WTC11 (cell line): ENCODE data around the gene SETD3. TPM values are rescaled to one million over a fixed set of nuclear protein-coding genes. Genes with fewer than 3 reads are reported as not detected.

Experiments
- ATAC-seq: fragments of 200-7000 bp; cut with Tn5 transposase; 2 replicates; pipeline ENCODE4 v1.10.0; 2021; ENCODE audit warnings: mild to moderate bottlenecking, moderate library complexity
- CTCF ChIA-PET: fragments of 300-600 bp; sonication (Branson Sonifier 250); formaldehyde crosslinking; loops from one replicate; lab custom pipeline; 2021; ENCODE audit warnings: antibody characterized with exemption; lab: Charles Lee
- POLR2A ChIA-PET: fragments of 350-600 bp; sonication (Branson Sonifier 250); formaldehyde crosslinking; loops from one replicate; lab custom pipeline; 2021; ENCODE audit warnings: antibody characterized with exemption; lab: Charles Lee
- DNase-seq: peaks from one replicate; pipeline ENCODE4 v3.0.0; 2021; ENCODE audit warnings: low spot score
- H3K27ac Mint-ChIP-seq: 2 replicates; pipeline ENCODE4 v1.8.0; 2021; ENCODE audit warnings: mixed read lengths
- H3K27me3 Mint-ChIP-seq: 2 replicates; pipeline ENCODE4 v1.8.0; 2021; ENCODE audit warnings: low read depth, mild to moderate bottlenecking, moderate library complexity, mixed read lengths
- H3K36me3 Mint-ChIP-seq: 2 replicates; pipeline ENCODE4 v1.8.0; 2021; ENCODE audit warnings: mixed read lengths
- H3K4me1 Mint-ChIP-seq: 2 replicates; pipeline ENCODE4 v1.8.0; 2022; ENCODE audit warnings: mixed read lengths
- H3K4me3 Mint-ChIP-seq: 2 replicates; pipeline ENCODE4 v1.8.0; 2021; ENCODE audit warnings: mild to moderate bottlenecking, moderate library complexity, mixed read lengths
- H3K9me3 Mint-ChIP-seq: 2 replicates; pipeline ENCODE4 v1.8.0; 2021; ENCODE audit warnings: mixed read lengths
- CBFB ChIP-seq: sonication (generic); formaldehyde crosslinking; IDR thresholded peaks from 2 replicates; pipeline ENCODE4 v1.8.1; 2022; ENCODE audit warnings: mild to moderate bottlenecking, low read depth, missing genetic modification reagents
- ETV6 ChIP-seq: sonication (generic); formaldehyde crosslinking; IDR thresholded peaks from 2 replicates; pipeline ENCODE4 v1.8.1; 2022; ENCODE audit warnings: mild to moderate bottlenecking, missing genetic modification reagents
- IRF2 ChIP-seq: sonication (generic); formaldehyde crosslinking; IDR thresholded peaks from 2 replicates; pipeline ENCODE4 v1.8.0; 2022; ENCODE audit warnings: low read depth, missing genetic modification reagents, borderline replicate concordance
- NFATC4 ChIP-seq: fragments of 250-450 bp; sonication (Bioruptor Pico); IDR thresholded peaks from 2 replicates; pipeline ENCODE4 v1.9.0; 2021; ENCODE audit warnings: mild to moderate bottlenecking
- NR2C2 ChIP-seq: sonication (generic); formaldehyde crosslinking; IDR thresholded peaks from 2 replicates; pipeline ENCODE4 v1.8.0; 2022; ENCODE audit warnings: mild to moderate bottlenecking, missing genetic modification reagents
- RORB ChIP-seq: fragments of 250-450 bp; sonication (Bioruptor Pico); IDR thresholded peaks from 2 replicates; pipeline ENCODE4 v1.9.0; 2021; ENCODE audit warnings: mild to moderate bottlenecking
- SMAD4 ChIP-seq: sonication (generic); formaldehyde crosslinking; IDR thresholded peaks from 2 replicates; pipeline ENCODE4 v1.8.0; 2022; ENCODE audit warnings: mild to moderate bottlenecking, missing genetic modification reagents
- SP1 ChIP-seq: sonication (generic); formaldehyde crosslinking; conservative IDR thresholded peaks from 2 replicates; pipeline ENCODE4 v1.8.1; 2022; ENCODE audit warnings: missing genetic modification reagents
- TEAD1 ChIP-seq: sonication (generic); formaldehyde crosslinking; IDR thresholded peaks from 2 replicates; pipeline ENCODE4 v1.8.0; 2022; ENCODE audit warnings: mild to moderate bottlenecking, missing genetic modification reagents
- ZBTB21 ChIP-seq: sonication (generic); formaldehyde crosslinking; IDR thresholded peaks from 2 replicates; pipeline ENCODE4 v1.8.1; 2023; ENCODE audit warnings: mild to moderate bottlenecking, missing genetic modification reagents, borderline replicate concordance
- total RNA-seq: library from RNA; stranded (reverse); gene quantifications from 3 replicates; pipeline ENCODE4 v1.2.3, GENCODE V29; 2021
- TF ChIP-seq, protein P1 (sequence below): sonication (generic); formaldehyde crosslinking; IDR thresholded peaks from 2 replicates; pipeline ENCODE4 v1.8.1; 2022; ENCODE audit warnings: mild to moderate bottlenecking, missing genetic modification reagents, moderate library complexity, borderline replicate concordance
- TF ChIP-seq, protein P2 (sequence below): sonication (generic); formaldehyde crosslinking; IDR thresholded peaks from 2 replicates; pipeline ENCODE4 v1.8.0; 2023; ENCODE audit warnings: missing genetic modification reagents
- TF ChIP-seq, protein P3 (sequence below): fragments of 250-450 bp; sonication (Bioruptor Pico); IDR thresholded peaks from 2 replicates; pipeline ENCODE4 v2.1.2; 2022; ENCODE audit warnings: mild to moderate bottlenecking, moderate library complexity
- TF ChIP-seq, protein P4 (sequence below): sonication (generic); formaldehyde crosslinking; IDR thresholded peaks from 2 replicates; pipeline ENCODE4 v1.8.1; 2022; ENCODE audit warnings: low read depth, mild to moderate bottlenecking, moderate library complexity, missing genetic modification reagents, borderline replicate concordance
- TF ChIP-seq, protein P5 (sequence below): sonication (generic); formaldehyde crosslinking; IDR thresholded peaks from 2 replicates; pipeline ENCODE4 v1.8.1; 2023; ENCODE audit warnings: mild to moderate bottlenecking, missing genetic modification reagents
- TF ChIP-seq, protein P6 (sequence below): sonication (generic); formaldehyde crosslinking; IDR thresholded peaks from 2 replicates; pipeline ENCODE4 v1.8.0; 2023; ENCODE audit warnings: mild to moderate bottlenecking, missing genetic modification reagents

SETD3 gene
- total RNA-seq, 1 experiment from 2014 or later = 53.1 TPM

DNA sequence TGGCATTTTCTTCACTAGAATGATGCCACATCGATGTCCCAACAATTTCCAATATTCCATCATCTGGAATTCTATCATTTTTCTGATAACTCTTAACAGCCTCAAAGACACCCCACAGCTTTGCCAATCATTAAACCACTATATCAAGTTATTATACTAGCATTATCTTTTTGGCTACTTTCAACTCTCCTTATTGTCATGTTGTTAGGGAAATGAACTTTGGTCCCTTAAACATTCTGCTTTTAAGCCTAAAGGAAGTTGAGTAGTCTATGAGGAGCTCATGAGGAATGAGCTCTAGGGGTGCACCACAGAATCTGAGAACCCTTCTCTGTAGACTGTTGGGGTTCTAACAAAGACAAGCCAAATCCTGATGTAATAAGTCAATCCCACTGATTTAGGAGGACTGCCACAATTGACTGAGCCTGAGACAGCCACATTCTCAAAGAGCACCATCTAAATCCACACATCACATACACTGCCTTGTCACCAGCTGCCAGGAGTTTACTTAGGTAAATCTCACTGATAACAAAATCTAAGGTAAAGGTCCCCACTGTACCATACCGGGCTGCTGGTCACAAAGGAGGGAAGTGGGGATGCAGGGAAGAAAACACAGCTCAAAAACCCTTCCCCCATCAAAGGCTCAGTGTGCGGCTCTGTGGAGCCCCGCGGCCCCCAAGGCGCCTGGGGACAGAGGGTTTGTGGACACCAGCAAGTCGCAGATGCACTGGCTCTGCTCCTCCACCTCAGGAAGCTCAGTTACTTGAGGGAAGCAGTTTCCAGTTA lies 58.2 kb downstream of the SETD3 start (continued):
- TF ChIP-seq, protein P1, sequence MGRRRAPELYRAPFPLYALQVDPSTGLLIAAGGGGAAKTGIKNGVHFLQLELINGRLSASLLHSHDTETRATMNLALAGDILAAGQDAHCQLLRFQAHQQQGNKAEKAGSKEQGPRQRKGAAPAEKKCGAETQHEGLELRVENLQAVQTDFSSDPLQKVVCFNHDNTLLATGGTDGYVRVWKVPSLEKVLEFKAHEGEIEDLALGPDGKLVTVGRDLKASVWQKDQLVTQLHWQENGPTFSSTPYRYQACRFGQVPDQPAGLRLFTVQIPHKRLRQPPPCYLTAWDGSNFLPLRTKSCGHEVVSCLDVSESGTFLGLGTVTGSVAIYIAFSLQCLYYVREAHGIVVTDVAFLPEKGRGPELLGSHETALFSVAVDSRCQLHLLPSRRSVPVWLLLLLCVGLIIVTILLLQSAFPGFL (CRISPR knock-in tag) = no peak
- TF ChIP-seq, all 79 proteins: peak for 0

DNA sequence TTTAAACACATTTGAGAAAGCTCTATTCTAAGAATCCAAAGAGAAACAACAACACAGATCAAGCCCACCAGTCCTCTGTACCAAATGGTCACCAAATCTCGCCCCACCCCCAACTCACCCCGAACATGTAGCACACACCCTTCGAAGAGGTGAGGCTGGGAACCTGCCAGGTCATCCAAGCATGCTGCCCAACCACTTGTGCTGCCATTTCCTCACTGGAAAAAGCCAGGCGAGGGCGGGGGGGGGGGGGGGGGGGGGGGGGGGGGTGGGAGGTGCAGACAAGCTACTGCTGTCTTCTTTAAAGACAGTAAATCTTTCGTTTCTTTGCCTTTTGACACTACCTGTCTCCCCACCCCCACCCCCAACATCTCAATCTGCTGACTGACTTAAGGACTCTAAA lies 59.9 kb downstream of the SETD3 start:
- CTCF ChIA-PET = interaction anchor here (1.0 to 3.7 kb wide), 3 partner anchors 27 to 101 kb away, joined by 3 to 20 read pairs (median 5); no protein-coding TSS in a partner anchor
- TF ChIP-seq, protein P2, sequence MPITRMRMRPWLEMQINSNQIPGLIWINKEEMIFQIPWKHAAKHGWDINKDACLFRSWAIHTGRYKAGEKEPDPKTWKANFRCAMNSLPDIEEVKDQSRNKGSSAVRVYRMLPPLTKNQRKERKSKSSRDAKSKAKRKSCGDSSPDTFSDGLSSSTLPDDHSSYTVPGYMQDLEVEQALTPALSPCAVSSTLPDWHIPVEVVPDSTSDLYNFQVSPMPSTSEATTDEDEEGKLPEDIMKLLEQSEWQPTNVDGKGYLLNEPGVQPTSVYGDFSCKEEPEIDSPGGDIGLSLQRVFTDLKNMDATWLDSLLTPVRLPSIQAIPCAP = no peak
- TF ChIP-seq SMAD4 (CRISPR knock-in tag) (no peak), ETV6 (CRISPR knock-in tag) (no peak), RORB (no peak), NFATC4 (CRISPR knock-in tag) (no peak), IRF2 (CRISPR knock-in tag) (no peak), TEAD1 (no peak), NR2C2 (no peak), SP1 (no peak), ZBTB21 (CRISPR knock-in tag) (no peak), CBFB (no peak)
- TF ChIP-seq, protein P3, sequence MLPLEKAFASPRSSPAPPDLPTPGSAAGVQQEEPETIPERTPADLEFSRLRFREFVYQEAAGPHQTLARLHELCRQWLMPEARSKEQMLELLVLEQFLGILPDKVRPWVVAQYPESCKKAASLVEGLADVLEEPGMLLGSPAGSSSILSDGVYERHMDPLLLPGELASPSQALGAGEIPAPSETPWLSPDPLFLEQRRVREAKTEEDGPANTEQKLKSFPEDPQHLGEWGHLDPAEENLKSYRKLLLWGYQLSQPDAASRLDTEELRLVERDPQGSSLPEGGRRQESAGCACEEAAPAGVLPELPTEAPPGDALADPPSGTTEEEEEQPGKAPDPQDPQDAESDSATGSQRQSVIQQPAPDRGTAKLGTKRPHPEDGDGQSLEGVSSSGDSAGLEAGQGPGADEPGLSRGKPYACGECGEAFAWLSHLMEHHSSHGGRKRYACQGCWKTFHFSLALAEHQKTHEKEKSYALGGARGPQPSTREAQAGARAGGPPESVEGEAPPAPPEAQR (CRISPR knock-in tag) = no peak
- TF ChIP-seq, protein P4, sequence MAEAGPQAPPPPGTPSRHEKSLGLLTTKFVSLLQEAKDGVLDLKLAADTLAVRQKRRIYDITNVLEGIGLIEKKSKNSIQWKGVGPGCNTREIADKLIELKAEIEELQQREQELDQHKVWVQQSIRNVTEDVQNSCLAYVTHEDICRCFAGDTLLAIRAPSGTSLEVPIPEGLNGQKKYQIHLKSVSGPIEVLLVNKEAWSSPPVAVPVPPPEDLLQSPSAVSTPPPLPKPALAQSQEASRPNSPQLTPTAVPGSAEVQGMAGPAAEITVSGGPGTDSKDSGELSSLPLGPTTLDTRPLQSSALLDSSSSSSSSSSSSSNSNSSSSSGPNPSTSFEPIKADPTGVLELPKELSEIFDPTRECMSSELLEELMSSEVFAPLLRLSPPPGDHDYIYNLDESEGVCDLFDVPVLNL (CRISPR knock-in tag) = no peak
- TF ChIP-seq, protein P5, sequence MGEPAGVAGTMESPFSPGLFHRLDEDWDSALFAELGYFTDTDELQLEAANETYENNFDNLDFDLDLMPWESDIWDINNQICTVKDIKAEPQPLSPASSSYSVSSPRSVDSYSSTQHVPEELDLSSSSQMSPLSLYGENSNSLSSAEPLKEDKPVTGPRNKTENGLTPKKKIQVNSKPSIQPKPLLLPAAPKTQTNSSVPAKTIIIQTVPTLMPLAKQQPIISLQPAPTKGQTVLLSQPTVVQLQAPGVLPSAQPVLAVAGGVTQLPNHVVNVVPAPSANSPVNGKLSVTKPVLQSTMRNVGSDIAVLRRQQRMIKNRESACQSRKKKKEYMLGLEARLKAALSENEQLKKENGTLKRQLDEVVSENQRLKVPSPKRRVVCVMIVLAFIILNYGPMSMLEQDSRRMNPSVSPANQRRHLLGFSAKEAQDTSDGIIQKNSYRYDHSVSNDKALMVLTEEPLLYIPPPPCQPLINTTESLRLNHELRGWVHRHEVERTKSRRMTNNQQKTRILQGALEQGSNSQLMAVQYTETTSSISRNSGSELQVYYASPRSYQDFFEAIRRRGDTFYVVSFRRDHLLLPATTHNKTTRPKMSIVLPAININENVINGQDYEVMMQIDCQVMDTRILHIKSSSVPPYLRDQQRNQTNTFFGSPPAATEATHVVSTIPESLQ (CRISPR knock-in tag) = no peak
- TF ChIP-seq, protein P6, sequence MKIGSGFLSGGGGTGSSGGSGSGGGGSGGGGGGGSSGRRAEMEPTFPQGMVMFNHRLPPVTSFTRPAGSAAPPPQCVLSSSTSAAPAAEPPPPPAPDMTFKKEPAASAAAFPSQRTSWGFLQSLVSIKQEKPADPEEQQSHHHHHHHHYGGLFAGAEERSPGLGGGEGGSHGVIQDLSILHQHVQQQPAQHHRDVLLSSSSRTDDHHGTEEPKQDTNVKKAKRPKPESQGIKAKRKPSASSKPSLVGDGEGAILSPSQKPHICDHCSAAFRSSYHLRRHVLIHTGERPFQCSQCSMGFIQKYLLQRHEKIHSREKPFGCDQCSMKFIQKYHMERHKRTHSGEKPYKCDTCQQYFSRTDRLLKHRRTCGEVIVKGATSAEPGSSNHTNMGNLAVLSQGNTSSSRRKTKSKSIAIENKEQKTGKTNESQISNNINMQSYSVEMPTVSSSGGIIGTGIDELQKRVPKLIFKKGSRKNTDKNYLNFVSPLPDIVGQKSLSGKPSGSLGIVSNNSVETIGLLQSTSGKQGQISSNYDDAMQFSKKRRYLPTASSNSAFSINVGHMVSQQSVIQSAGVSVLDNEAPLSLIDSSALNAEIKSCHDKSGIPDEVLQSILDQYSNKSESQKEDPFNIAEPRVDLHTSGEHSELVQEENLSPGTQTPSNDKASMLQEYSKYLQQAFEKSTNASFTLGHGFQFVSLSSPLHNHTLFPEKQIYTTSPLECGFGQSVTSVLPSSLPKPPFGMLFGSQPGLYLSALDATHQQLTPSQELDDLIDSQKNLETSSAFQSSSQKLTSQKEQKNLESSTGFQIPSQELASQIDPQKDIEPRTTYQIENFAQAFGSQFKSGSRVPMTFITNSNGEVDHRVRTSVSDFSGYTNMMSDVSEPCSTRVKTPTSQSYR = no peak
- POLR2A ChIA-PET = no interaction called here
- Mint-ChIP-seq H3K27ac (peak overlapping the region; percentile 25), H3K4me3 (no peak overlapping the region), H3K27me3 (no peaks in the 10 kb centered on the region), H3K9me3 (no peaks in the 10 kb centered on the region), H3K4me1 (peaks cover 51% of the 10 kb centered on the region), H3K36me3 (no peaks in the 10 kb centered on the region)
- DNase-seq = peak; percentile 30
- no peak; the same call in 1 of the 2 replicates for ATAC-seq
